Measurements from ENCODE around the gene SEPTIN3. TPM values are rescaled to one million over a fixed set of nuclear protein-coding genes. Genes with fewer than 3 reads are reported as not detected.

SEPTIN3 gene
- total RNA-seq, 1 donor from 2014 or later, result 12.8 TPM

GRCh38 chr22:41976961-41977566, 7.8 kb downstream of the SEPTIN3 start:
- Histone ChIP-seq H3K79me2 (ENCODE audit: low read depth) (no peaks in the 10 kb centered on the region), H3K27ac (no peak overlapping the region), H2AFZ (replicated peaks) (peak overlapping the region; percentile 93), H3K4me3 (peak overlapping the region; percentile 87), H3F3A (ENCODE audit: low read depth) (peaks cover 15% of the 10 kb centered on the region), H3K27me3 (peaks cover 57% of the 10 kb centered on the region), H4K20me1 (ENCODE audit: low read depth) (peaks cover 4% of the 10 kb centered on the region), H3K9ac (peak overlapping the region; percentile 19), H3K9me3 (ENCODE audit: low read depth) (no peaks in the 10 kb centered on the region), H3K4me1 (peaks cover 10% of the 10 kb centered on the region), H3K4me2 (peak overlapping the region; percentile 100), H3K36me3 (no peaks in the 10 kb centered on the region)
- TF ChIP-seq EZH2 (IDR thresholded peaks at IDR 0.05) (no peak), CTCF (IDR thresholded peaks at IDR 0.05) (no peak), EZH2phosphoT487 (IDR thresholded peaks at IDR 0.05) (no peak)
- H3K9me3 Mint-ChIP-seq, result peaks cover 3% of the 10 kb centered on the region
- H3K4me1 Mint-ChIP-seq, result peaks cover 26% of the 10 kb centered on the region
- peak; percentile 42 for DNase-seq (ENCODE audit: low spot score)
- H3K27ac Mint-ChIP-seq, result peak overlapping the region; percentile 29
- H3K4me3 Mint-ChIP-seq, result peak overlapping the region; percentile 84
- peaks cover 24% of the 10 kb centered on the region for H3K27me3 Mint-ChIP-seq (ENCODE audit: insufficient read depth, low read depth)
- peaks cover 9% of the 10 kb centered on the region for H3K36me3 Mint-ChIP-seq

- peaks cover 3% of the 10 kb centered on the region for H3K9me3 Mint-ChIP-seq
Measured at GRCh38 chr22:41978732-41979131, 9.5 kb downstream of the SEPTIN3 start.

GRCh38 chr22:41979423-41980250, 10.4 kb downstream of the SEPTIN3 start:
- no peak for DNase-seq (ENCODE audit: low spot score)
- Mint-ChIP-seq H3K27ac (no peak overlapping the region), H3K27me3 (ENCODE audit: insufficient read depth, low read depth) (peaks cover 17% of the 10 kb centered on the region), H3K4me1 (peaks cover 31% of the 10 kb centered on the region), H3K36me3 (peaks cover 7% of the 10 kb centered on the region), H3K4me3 (no peak overlapping the region), H3K9me3 (peaks cover 3% of the 10 kb centered on the region)
- H3K4me1 ChIP-seq, result peaks cover 10% of the 10 kb centered on the region
- no peaks in the 10 kb centered on the region for H3K36me3 ChIP-seq
- no peak overlapping the region for H2AFZ ChIP-seq (replicated peaks)
- no peak overlapping the region for H3K4me2 ChIP-seq
- H3K27me3 ChIP-seq, result peaks cover 38% of the 10 kb centered on the region
- H3K79me2 ChIP-seq (ENCODE audit: low read depth), result no peaks in the 10 kb centered on the region
- H3K9me3 ChIP-seq (ENCODE audit: low read depth), result no peaks in the 10 kb centered on the region
- no peak for TF ChIP-seq EZH2phosphoT487 (IDR thresholded peaks at IDR 0.05)
- no peak for TF ChIP-seq EZH2 (IDR thresholded peaks at IDR 0.05)
- no peak for TF ChIP-seq CTCF (IDR thresholded peaks at IDR 0.05)
- H3K9ac ChIP-seq, result no peak overlapping the region
- peaks cover 4% of the 10 kb centered on the region for H4K20me1 ChIP-seq (ENCODE audit: low read depth)
- H3F3A ChIP-seq (ENCODE audit: low read depth), result peaks cover 15% of the 10 kb centered on the region
- H3K27ac ChIP-seq, result no peak overlapping the region
- H3K4me3 ChIP-seq, result no peak overlapping the region

More at GRCh38 chr22:41978732-41979131, 9.5 kb downstream of the SEPTIN3 start:
- Histone ChIP-seq H3K9me3 (ENCODE audit: low read depth) (no peaks in the 10 kb centered on the region), H3K79me2 (ENCODE audit: low read depth) (no peaks in the 10 kb centered on the region), H3K27ac (no peak overlapping the region), H3K4me1 (peaks cover 10% of the 10 kb centered on the region), H4K20me1 (ENCODE audit: low read depth) (peaks cover 4% of the 10 kb centered on the region), H3K27me3 (peaks cover 47% of the 10 kb centered on the region), H3F3A (ENCODE audit: low read depth) (peaks cover 15% of the 10 kb centered on the region), H3K4me2 (no peak overlapping the region), H2AFZ (replicated peaks) (no peak overlapping the region), H3K36me3 (no peaks in the 10 kb centered on the region), H3K4me3 (no peak overlapping the region), H3K9ac (no peak overlapping the region)
- no peak for DNase-seq (ENCODE audit: low spot score)
- H3K4me1 Mint-ChIP-seq, result peaks cover 26% of the 10 kb centered on the region
- peak overlapping the region; percentile 14 for H3K4me3 Mint-ChIP-seq
- no peak for TF ChIP-seq CTCF (IDR thresholded peaks at IDR 0.05)
- no peak for TF ChIP-seq EZH2phosphoT487 (IDR thresholded peaks at IDR 0.05)
- TF ChIP-seq EZH2 (IDR thresholded peaks at IDR 0.05), result no peak
- H3K27ac Mint-ChIP-seq, result no peak overlapping the region
- peaks cover 7% of the 10 kb centered on the region for H3K36me3 Mint-ChIP-seq
- peaks cover 23% of the 10 kb centered on the region for H3K27me3 Mint-ChIP-seq (ENCODE audit: insufficient read depth, low read depth)

Data from neural progenitor cell (in vitro differentiated cells).